Kasumi-1 (cell line): ENCODE measurements around the gene NUDT3.
A peak's percentile ranks its signal among the peaks of the same experiment; 100 is the strongest.
"Not testable (repeated sequence)": the region's sequence is repeated elsewhere in the genome, so short reads cannot be mapped to it uniquely, and the experiment has no call there.

ENCODE experiments used
- DNase-seq, 2 experiments: peaks; one replicate each; lab custom pipeline; 2025; lab: John Stamatoyannopoulos, UW

NUDT3 gene

GRCh38 chr6:34370361-34370760 lies 22.1 kb downstream of the NUDT3 start:
- peak in 1 of 2 experiments; percentile 22 for DNase-seq

DNA sequence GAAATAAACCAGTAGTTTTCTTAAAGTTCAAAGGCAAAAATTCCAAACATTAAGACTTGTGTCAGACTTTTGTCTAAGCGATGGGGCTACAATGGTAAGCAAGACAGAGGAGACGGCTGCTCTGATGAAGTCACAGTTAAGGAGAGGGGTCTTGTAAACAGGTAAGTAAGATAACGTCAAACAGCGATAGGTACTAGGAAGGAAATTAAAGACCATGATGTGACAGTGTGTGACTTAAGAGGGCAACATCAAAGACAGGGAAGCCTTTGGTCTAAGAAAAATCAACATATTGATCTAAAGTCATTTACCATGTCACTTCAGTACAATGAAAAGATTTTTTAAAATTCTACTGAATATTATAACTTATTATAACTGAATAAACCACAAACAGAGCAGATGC lies 23.1 kb downstream of the NUDT3 start:
- DNase-seq, result no peak

GRCh38 chr6:34366639-34366921 lies 25.9 kb downstream of the NUDT3 start:
- DNase-seq, result no peak

- DNase-seq, result not testable (repeated sequence)
These were observed 26.5 kb downstream of the NUDT3 start for GRCh38 chr6:34365781-34366638.

- DNase-seq, result not testable (repeated sequence)
These were observed 28.8 kb downstream of the NUDT3 start for GRCh38 chr6:34363681-34364075.

DNA sequence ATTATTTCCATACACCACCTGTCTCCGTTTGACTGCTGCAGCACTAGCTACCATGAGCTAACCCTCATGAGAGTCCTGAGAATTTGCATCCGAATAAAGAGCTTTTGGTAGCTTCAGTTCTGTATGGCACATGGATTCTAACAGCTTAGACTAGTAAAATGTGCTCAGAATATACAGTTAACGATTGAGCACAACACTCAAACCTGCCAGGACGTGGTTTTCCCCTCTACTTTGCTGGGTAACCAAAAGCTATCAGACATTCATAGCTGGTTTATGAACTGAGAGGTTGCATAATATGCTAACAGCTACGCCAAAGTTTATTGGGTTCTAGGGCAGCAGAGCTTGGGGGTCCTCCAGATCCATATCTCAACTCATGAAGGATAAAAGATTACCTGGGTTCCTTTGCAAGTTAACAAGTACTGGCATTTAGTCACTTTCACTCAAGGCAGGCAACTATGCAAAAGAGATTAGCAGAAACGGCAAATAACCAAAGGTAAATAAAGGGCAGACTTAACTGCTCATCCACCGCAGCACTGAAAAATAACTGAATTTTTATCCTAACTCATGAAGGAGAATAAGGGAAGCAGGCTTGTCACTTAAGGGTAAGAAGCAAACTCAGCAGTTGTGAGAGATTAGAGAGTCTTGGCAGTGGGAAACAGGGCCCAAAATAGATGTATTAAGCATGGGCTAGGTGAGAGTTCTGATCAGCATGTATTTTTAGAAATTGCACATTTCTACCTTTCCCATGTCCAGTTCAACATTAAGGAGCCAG lies 29.4 kb downstream of the NUDT3 start:
- DNase-seq, result peak; percentile 35 to 58

GRCh38 chr6:34362176-34362575 lies 30.3 kb downstream of the NUDT3 start:
- DNase-seq, result no peak

DNA sequence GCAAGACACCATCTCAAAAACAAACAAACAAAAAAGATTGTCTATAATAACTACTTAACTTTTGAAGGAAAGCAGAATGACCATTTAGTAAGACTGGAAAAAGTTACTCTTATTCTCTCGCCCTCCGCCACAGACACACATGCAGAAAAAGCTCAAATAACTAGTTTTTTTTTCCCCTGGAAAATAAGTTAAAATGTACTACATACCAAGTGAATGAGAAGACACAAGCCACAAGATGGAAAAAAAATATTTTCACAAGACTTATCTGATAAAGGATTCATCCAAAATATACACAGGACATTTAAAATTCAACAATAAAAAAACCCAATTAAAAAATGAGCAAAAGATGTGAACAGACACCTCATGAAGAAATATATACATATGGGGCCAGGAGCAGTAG lies 31.9 kb downstream of the NUDT3 start:
- DNase-seq, result no peak

DNA sequence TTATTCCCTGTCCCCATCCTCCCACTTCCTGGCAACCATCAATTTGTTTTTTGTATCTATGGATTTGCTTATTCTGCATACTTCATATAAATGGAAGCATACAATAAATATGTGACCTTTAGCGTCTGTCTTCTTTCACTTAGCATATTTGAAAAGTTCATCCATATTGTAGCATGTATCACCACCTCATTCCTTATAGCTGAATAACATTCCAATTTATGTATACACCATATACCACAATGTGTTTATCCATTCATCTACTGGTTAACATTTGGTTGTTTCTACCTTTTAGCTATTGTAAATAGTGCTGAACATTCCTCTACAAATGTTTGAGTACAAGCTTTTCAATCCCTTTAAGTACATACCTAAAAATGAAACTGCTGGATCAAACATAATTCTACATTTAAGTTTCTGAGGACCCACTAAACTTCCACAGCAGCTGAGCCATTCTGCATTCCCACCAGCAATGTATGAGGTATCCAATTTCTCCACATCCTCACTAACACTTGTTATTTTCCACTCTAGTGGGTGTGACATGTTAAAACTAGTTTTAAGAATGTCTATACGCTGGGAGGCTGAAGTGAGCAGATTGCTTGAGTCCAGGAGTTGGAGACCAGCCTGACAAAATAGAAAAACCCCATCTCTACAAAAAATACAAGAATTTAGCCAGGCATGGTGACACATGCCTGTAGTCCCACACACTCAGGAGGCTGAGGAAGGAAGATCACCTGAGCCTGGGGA lies 32.9 kb downstream of the NUDT3 start:
- DNase-seq, result no peak

DNA sequence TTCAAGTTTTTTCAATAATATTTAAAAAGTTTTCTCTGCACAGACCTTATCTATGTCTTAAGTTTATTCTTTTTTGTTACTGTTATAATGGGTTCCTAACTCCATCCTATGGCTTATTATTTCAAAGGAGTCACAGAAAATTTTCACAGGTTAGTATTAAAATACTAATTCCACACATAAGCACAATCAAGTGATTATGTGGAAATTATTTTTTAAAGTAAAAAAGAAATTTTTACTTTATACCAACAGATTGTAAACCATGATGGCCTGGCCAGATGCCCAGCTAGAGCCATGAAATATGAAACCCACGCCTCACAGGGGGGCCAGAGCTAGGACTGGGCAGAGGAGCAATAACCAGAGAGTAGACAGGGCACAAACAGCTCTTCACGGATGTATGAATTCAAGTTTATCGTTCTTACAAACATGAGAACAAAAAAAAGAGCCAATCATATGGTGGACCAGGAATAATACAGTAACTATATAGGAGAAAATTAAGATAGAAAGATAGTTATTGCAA lies 34.0 kb downstream of the NUDT3 start:
- no peak for DNase-seq

DNA sequence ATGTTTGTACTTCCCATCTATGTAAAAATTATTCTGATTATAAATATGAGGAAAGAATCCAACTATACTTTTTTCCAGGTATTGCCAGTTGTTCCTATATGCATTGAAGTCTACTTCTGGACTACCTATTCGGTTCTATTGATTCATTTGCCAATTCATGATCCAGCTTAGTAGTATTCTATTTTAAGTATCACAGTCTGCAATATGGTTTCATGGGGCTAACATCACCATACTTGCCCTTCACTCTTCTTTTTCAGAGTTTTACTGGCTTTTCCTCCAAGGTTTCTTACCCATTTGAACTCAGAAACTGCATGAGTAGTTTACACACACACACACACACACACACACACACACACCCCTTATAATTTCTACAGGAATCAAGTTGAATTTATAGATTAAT lies 34.5 kb downstream of the NUDT3 start:
- DNase-seq, result no peak

DNA sequence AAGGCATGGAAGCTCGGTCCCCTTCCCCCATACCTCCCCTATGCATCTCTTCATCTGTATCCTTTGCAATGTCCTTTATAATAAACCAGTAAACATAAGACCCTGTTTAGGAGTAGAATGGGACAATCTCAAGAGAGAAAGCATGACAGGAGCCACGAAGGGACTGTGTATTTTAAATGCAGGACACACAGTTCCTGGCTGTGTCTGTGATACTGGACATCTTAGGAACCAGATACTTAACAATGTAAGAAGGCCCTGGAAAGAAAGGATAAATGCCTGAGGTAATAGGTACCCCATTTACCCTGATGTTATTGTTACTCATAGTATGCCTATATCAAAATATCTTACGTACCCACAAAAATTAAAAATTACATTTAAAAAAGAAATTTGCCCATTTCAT lies 36.6 kb downstream of the NUDT3 start:
- DNase-seq, result no peak

GRCh38 chr6:34354230-34354629 lies 38.2 kb downstream of the NUDT3 start:
- DNase-seq, result not testable (repeated sequence)

DNA sequence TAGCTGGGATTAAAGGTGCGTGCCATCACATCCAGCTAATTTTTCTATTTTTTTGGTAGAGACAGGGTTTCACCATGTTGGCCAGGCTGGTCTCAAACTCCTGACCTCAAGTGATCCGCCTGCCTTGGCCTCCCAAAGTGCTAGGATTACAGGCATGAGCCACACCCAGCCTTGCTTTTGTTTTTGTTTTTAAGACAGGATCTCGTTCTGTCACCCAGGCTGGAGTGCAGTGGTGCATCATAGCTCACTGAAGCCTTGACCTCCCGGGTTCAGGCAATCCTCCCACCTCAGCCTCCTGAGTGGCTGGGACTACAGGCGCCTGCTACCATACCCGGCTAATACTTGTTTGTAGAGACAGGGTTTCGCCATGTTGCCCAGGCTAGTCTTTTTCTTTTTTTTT lies 38.9 kb downstream of the NUDT3 start:
- not testable (repeated sequence) for DNase-seq

GRCh38 chr6:34352305-34352937 lies 40.0 kb downstream of the NUDT3 start:
- no peak for DNase-seq

- no peak for DNase-seq
These were observed 41.6 kb downstream of the NUDT3 start for GRCh38 chr6:34350934-34351217.

- no peak for DNase-seq
These were observed 42.1 kb downstream of the NUDT3 start for GRCh38 chr6:34350137-34350933.

GRCh38 chr6:34349211-34349610 lies 43.3 kb downstream of the NUDT3 start:
- no peak for DNase-seq

GRCh38 chr6:34347303-34347702 lies 45.2 kb downstream of the NUDT3 start:
- no peak for DNase-seq

GRCh38 chr6:34346175-34347119 lies 46.0 kb downstream of the NUDT3 start:
- DNase-seq, result no peak
